Stimulated activated CD4-positive, alpha-beta T cell treated with anti-CD3 and anti-CD28 coated beads, TNF-alpha, amount 100 ng/mL, for 24 hours (primary cell): ENCODE measurements around the gene RFPL2.
"Not testable (repeated sequence)": the region's sequence is repeated elsewhere in the genome, so short reads cannot be mapped to it uniquely, and the experiment has no call there.

ENCODE experiments used
- DNase-seq, 3 experiments: peaks; one replicate each; pipeline ENCODE4 v3.0.0-alpha.2; 2020; ENCODE audit warnings: low read depth in 3 of 3

Gene RFPL2

GRCh38 chr22:32205974-32206773 is 1.3 kb upstream of the RFPL2 start:
- no peak for DNase-seq

- no peak for DNase-seq
Measured at GRCh38 chr22:32204040-32204855, 625 bp downstream of the RFPL2 start.

- DNase-seq = no peak
Measured at GRCh38 chr22:32203181-32204039, 1.5 kb downstream of the RFPL2 start.

- DNase-seq = no peak
Measured at GRCh38 chr22:32202539-32203180, 2.2 kb downstream of the RFPL2 start.

DNA sequence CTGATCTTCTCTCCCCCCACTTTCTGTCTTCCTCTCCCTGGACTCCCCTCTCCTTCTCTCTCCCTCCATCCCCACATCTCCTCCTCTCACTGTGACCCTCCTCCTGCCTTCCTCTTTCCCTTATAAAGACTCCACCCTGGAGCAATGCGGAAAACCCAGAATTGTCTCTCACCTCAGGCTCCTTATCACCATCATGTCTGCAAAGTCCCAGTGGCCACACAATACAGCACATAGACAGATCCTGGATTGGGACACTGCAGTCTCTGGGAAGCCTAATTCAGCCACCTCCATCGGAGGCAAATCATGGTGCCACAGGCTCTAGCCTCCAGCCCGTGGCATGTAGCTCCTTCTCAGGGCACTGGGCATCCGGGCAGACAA is 2.7 kb downstream of the RFPL2 start:
- no peak for DNase-seq

- DNase-seq = no peak
Measured at GRCh38 chr22:32200752-32201151, 4.1 kb downstream of the RFPL2 start.

DNA sequence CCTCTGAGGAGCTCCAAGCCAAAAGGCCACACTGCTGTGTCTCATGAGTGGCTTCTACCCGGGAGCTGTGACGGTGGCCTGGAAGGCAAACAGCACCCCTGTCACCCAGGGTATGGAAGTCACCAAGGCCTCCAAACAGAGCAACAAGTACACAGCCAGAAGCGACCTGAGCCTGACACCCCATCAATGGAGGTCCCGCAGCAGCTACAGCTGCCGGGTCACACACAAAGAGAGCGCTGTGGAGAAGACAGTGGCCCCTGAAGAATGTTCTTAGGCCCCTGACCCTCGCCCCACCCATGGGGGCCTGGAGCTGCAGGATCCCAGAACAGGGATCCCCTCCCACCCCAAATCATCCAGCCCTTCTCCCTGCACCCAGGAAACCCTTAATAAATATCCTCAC is 4.9 kb downstream of the RFPL2 start:
- DNase-seq = no peak

DNA sequence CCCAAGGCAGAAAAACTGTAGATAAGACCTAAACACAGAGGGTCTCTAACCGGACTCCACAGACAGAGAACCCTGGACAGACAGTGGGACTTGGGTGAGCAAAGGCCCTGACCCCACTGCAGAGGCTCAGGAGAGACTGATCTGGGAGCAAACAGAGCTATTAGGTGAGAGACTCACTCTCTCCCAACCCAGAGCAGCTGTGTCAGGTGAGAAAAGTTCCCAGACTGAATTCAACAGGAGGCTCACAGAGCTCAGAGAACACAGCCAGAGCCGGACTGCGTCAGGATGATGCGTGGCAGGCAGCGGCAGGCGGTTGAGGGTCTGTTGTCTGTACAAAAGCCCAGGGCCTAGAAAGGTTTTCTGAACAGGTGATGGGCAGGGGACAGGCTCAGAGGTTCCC is 5.5 kb downstream of the RFPL2 start:
- DNase-seq = no peak

DNA sequence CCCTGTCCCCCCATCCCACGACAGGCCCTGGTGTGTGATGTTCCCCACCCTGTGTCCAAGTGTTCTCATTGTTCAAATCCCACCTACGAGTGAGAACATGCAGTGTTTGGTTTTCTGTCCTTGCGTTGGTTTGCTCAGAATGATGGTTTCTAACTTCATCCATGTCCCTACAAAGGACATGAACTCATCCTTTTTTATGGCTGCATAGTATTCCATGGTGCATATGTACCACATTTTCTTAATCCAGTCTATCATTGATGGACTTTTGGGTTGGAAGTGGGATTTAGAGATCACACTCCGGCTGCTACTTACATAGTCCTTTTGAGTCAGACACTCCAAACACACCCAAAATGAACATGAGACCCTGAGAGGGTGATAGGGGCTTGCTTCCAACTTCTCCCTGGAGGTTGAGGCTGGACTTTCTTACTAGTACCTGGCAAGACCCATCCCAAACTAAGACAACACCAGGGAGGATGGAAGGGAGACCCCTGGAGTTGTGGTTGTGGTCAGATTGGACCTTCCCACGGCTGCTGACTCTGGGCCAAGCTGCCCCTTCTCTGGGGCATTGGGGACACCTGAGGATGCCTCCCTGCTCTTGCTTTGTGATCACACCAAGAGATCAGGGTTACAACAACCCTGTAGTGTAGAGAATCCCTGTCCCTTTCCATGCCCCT is 7.2 kb downstream of the RFPL2 start:
- DNase-seq = not testable (repeated sequence)

- DNase-seq = not testable (repeated sequence)
Measured at GRCh38 chr22:32195900-32196299, 9.0 kb downstream of the RFPL2 start.

- DNase-seq = not testable (repeated sequence)
Measured at GRCh38 chr22:32193346-32193745, 11.5 kb downstream of the RFPL2 start.

- not testable (repeated sequence) for DNase-seq
Measured at GRCh38 chr22:32191021-32191420, 13.9 kb downstream of the RFPL2 start.

DNA sequence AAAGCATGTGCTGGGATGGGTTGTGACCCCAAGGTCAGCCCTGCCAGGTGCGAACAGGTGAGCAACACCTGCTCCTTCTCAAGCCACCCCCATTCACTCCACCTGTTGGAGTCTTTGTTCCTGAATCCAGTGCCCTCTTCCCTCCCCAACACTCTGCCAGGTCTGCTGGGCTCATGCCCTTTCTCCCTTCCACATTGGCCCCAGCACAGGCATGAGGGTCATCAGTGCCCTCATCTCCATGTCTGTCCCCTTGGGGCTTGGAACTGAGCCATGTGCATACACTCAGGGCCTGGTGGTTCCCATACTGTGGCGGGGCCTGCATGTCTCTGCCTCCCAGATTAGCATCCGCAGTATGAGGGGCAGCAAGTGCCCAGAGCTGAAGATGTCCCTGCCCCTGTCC is 19.1 kb downstream of the RFPL2 start:
- DNase-seq = no peak

GRCh38 chr22:32183625-32184024 is 21.2 kb downstream of the RFPL2 start:
- no peak for DNase-seq

DNA sequence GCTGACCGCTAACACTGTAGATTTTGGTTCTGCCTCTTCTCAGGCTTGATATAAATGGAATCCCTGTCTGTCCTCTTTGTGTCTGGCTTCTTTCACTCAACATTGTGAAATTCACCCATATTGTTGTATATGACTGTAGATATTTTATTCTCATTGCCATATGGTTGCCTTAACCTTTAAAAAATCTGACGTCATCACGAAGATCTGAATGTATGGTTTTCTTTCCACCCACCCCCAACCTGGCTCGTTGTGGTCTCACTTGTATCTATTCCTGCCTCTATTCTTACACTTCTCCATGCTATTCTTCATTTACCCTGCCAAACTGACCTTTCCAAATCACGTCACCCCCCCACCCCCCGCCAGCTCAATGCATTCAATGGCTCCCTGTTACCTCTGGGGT is 23.8 kb downstream of the RFPL2 start:
- DNase-seq = no peak

DNA sequence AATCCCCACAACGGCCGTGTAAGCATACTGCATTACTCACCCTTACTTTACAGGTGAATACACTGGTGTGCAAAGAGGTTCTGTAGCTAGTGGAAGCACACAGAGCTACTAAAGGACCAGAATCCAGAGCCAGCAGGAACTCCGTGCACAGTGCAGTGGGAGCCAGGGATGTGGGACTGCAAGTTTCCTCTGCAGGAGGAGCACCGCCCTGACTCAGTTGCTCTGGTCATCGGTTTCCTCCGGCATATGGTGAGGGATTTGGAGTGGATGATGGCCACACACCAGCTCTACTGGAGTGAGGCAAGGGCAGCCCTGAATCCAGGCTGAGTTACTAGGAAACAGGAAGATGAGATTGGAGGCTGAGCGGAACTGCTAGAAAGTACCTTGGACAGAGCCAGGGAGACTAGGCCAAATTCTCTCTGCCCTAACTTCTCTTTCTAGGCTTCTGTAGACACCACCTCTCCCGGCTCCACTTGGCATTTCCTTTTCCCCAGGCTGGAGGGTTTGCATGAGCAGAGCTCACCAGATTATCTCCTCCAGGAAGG is 27.6 kb downstream of the RFPL2 start:
- no peak for DNase-seq

- DNase-seq = no peak
Measured at GRCh38 chr22:32175683-32176644, 28.9 kb downstream of the RFPL2 start.

GRCh38 chr22:32175115-32175514 is 29.8 kb downstream of the RFPL2 start:
- no peak for DNase-seq

GRCh38 chr22:32165681-32166080 is 39.2 kb downstream of the RFPL2 start:
- no peak for DNase-seq
